Vein endothelial cell (primary cell): ENCODE results near the gene ELOVL7. TPM values are rescaled to one million over a fixed set of nuclear protein-coding genes. Genes with fewer than 3 reads are reported as not detected.

Experiments used
- total RNA-seq: library from RNA; depleted of rRNA; stranded (reverse); fragments of >200 nt; gene quantifications from 2 replicates; pipeline ENCODE4 v1.2.3, GENCODE V29; 2012

The ELOVL7 gene
- total RNA-seq, result 0.10 TPM in 1 of 2 replicates, not detected in the other

DNA sequence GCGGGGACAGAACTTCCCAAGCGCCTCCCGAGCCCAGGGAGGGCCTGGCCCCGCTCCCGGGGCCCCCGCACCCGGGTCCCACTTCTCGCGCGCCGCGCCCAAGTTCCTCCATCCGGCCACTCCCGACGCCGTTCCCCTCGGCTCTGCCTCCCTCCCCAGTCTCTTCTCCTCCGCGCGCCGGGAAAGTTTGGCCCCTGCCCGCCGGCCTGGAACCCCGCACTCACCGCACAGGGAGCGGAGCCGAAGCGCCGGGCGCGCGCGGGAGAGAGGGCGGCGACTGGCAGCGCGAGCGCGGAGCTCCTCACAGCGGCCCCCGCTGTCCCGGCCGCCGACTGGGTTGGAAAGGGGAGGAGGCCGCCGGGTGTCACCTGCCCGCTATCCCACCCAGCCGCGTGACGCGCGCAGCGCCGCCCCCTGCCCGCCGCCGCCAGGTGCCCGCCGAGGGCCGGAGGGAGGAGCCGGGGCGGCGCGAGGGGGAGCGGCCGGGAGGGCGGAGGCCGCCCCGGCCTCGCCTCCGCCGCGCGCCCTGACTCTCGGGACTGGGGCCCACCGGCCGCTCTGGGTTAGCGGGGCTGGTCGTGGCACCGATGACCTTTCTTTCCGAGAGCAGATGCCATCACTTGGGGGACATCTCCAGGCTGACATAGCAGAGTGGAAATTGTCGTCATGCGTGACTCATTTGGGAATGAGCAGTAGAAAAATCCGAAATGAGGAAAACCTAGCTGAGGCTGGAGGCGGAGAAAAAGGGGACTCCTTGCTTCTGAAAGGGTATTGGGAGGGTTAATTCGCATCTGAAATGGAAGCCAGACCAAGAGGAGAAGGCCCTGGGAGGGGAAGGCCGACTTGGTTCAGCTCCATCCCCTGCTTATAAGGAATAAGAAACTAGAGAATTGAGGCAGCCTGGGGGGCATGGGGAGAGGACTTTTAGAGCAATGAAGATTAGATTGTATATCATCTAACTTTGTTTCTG, at the start of gene ELOVL7:
ELOVL7 (minus strand) TSS at position 334 of the 970 bp plus-strand sequence. CDS start 56,872 bp downstream, outside the sequence.

Other genes with a start within 250 kb of the ELOVL7 start
- 7.2 and 9.0 TPM in 2 replicates for gene DEPDC1B, start 144.1 kb downstream of the ELOVL7 start, total RNA-seq
- 18.0 and 19.6 TPM in 2 replicates for gene ERCC8, start 100.8 kb upstream of the ELOVL7 start, total RNA-seq
- gene NDUFAF2, start 100.9 kb upstream of the ELOVL7 start, total RNA-seq, result 14.7 and 22.1 TPM in 2 replicates